ENCODE measurements around the gene WDR36. TPM values are rescaled to one million over a fixed set of nuclear protein-coding genes. Genes with fewer than 3 reads are reported as not detected.
"Not testable (repeated sequence)": the region's sequence is repeated elsewhere in the genome, so short reads cannot be mapped to it uniquely, and the experiment has no call there.

WDR36 gene
- total RNA-seq, 1 experiment from 2014 or later = 71.6 TPM

DNA sequence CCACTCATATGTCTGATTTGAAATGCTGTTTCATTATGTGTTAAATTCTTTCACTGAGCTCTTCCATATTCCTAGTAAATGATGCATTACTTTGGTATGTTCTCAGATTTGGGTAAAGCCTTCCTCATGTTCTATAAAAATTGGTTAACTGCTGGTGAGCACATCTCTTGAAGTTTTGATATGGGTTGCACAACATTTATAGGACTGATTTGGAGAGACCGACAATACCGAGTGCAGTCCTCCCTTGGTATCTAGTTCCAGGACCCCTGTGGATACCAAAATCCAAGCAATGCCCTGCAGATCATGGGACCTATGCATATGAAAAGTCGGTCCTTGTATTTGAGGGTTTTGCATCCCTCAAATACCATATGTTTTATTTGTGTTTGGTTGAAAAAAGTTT, 37.8 kb downstream of the WDR36 start:
- in situ Hi-C loops (cut with HindIII; ENCODE audit: low pct_unique_long_range_greater_than_20kb, low sequenced_read_pairs) = no loop called here
- no peak for DNase-seq (ENCODE audit: low read depth, low spot score)

DNA sequence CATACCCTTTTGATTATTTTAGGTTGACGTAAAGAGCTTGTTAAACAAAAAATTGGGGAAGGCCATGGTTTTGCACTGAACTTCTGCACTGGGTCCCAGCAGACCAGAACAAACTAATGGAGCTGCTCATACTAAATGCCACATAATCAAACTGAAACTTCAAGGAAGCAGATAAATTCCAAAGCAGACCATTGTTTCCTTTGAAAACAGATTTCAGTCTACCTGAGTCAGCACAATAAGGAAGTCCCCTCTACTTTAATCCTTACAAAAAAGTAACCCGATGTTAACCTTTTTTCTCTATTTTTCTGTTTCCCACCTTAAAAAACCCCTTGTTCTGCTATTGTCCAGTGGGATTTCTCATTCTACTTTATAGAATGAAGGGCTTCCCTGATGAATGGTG, 39.2 kb downstream of the WDR36 start:
- no peak for DNase-seq (ENCODE audit: low read depth, low spot score)
- in situ Hi-C loops (cut with HindIII; ENCODE audit: low pct_unique_long_range_greater_than_20kb, low sequenced_read_pairs) = no loop called here

- in situ Hi-C loops (cut with HindIII; ENCODE audit: low pct_unique_long_range_greater_than_20kb, low sequenced_read_pairs) = no loop called here
- no peak for DNase-seq (ENCODE audit: low read depth, low spot score)
These were observed 39.9 kb downstream of the WDR36 start for GRCh38 chr5:111132076-111132475.

DNA sequence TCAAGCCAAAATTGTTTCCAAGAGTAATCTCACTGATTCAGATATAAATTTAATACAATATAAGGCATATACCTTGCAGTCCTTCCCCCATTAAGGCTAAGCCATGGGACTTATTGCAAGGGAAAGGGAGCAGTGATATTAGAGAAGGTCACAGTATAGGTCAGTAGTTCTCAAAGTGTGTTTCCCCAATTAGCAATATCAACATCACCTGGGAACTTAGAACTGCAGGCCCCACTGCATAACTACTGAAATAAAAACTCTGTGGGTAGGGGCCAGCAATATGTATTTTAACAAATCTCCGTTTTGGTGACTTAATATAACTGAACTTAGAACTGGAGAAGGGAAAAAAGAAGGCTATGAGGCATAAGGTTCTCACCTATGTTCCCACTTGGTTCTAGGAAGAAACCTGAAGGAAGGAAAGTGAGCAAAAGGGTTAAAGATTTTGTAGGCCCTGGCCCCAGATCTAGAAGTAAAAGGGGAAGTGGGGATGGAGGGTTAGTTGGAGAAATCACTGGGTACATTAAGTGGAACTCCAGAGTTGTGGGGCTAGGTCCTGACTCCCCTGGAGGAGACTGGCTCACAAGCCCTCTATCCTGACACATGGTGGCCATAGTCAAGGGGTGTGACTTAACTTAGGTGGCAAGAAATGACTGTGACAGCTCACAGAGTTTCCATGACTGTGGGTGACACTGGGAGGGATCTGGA, 40.7 kb downstream of the WDR36 start:
- in situ Hi-C loops (cut with HindIII; ENCODE audit: low pct_unique_long_range_greater_than_20kb, low sequenced_read_pairs) = no loop called here
- no peak for DNase-seq (ENCODE audit: low read depth, low spot score)

DNA sequence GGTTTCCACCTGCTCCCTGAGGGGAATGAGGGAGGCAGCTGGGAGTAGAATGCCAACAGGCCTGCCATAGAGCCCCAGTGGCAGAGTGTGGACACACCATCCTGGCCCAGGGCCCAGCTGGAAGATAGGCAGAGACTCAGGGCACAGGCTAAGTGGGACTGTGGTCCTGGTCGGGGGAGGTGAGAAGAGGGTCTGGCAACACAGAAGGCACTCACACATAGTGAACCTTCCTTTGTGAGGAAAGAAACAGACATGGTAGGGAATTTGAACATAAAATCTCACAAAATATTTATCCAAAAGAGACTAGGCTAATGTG, 41.2 kb downstream of the WDR36 start:
- in situ Hi-C loops (cut with HindIII; ENCODE audit: low pct_unique_long_range_greater_than_20kb, low sequenced_read_pairs) = no loop called here
- DNase-seq (ENCODE audit: low read depth, low spot score) = no peak

DNA sequence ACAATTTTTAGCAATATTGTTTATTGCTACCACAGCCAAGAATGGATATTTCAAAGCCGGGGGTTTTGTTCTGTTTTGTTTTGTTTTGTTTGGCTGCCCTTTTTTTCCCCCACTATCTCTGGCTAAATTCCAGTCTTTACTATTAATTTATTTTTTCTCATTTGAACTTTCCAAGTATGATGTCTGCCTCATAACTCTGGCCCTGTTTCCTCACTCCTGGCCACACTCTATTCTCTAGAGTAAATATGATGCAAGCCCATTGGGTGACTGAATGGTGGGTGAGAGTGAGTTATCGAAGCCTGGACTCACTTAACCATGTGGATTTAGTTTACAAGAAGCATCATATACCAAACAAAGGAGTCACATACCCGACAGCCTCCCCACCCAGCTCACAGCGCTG, 41.9 kb downstream of the WDR36 start:
- in situ Hi-C loops (cut with HindIII; ENCODE audit: low pct_unique_long_range_greater_than_20kb, low sequenced_read_pairs) = no loop called here
- no peak for DNase-seq (ENCODE audit: low read depth, low spot score)

DNA sequence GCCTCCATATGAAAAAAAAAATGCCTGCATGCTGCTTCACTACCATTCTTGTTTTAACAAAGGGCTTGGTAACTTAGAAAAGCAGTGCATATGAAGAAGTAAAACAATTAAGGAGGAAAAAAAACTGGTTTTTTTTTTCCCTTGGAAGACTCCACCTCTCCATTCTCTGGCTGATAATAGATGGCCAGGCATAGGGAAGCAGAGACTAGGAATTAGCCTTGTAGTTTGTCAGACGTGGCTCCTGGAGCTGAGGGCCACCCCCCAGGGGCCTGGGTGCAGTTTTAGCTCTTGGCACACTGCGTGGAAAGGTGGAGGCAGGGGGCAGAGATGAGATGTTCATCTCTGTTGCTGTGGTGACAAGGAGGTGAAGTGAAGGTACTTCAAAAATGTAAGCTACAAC, 42.7 kb downstream of the WDR36 start:
- DNase-seq (ENCODE audit: low read depth, low spot score) = no peak
- in situ Hi-C loops (cut with HindIII; ENCODE audit: low pct_unique_long_range_greater_than_20kb, low sequenced_read_pairs) = no loop called here

DNA sequence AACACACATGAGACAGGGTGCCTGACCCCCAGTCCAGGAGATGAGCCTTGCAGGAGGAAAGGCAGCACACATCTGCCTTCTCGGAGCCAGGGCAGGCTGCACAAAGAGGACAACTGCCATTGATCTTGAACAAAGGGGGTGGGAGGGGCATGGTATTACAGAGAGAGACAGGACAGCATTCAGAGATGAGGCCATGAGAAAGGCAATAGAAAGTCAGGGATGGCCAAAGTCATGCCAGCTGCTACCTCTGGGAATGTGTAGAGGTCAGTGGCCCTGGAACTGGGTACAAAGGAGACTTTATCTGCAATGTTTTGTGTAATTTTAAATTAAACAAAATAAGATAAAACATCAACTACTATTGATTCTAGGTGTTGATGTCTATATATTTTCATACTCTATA, 43.2 kb downstream of the WDR36 start:
- no peak for DNase-seq (ENCODE audit: low read depth, low spot score)
- in situ Hi-C loops (cut with HindIII; ENCODE audit: low pct_unique_long_range_greater_than_20kb, low sequenced_read_pairs) = no loop called here

DNA sequence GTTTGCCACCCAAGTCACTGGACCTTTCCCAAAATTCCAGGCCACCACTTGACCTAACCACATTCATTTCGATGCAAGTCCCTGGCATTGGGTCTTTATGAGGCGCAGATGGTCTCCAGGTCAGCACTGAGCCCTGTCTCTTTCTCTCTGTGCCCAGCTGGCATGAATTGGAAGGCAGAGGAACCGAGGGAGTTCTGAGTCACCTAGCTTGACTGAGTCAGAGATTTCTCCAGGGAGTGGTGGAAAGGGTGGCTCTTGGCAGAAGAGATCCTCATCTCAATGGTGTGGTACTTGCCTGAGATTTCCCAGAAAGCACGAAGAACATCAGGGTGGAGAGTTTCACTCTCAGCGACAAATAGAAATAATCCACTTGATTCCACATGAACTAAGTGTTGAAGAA, 43.8 kb downstream of the WDR36 start:
- in situ Hi-C loops (cut with HindIII; ENCODE audit: low pct_unique_long_range_greater_than_20kb, low sequenced_read_pairs) = no loop called here
- no peak for DNase-seq (ENCODE audit: low read depth, low spot score)

GRCh38 chr5:111138096-111138495, 45.9 kb downstream of the WDR36 start:
- DNase-seq (ENCODE audit: low read depth, low spot score) = no peak
- in situ Hi-C loops (cut with HindIII; ENCODE audit: low pct_unique_long_range_greater_than_20kb, low sequenced_read_pairs) = no loop called here

GRCh38 chr5:111141471-111141870, 49.3 kb downstream of the WDR36 start:
- in situ Hi-C loops (cut with HindIII; ENCODE audit: low pct_unique_long_range_greater_than_20kb, low sequenced_read_pairs); DNase-seq (ENCODE audit: low read depth, low spot score): not testable (repeated sequence)

GRCh38 chr5:111142932-111143331, 50.8 kb downstream of the WDR36 start:
- DNase-seq (ENCODE audit: low read depth, low spot score) = no peak
- in situ Hi-C loops (cut with HindIII; ENCODE audit: low pct_unique_long_range_greater_than_20kb, low sequenced_read_pairs) = no loop called here

DNA sequence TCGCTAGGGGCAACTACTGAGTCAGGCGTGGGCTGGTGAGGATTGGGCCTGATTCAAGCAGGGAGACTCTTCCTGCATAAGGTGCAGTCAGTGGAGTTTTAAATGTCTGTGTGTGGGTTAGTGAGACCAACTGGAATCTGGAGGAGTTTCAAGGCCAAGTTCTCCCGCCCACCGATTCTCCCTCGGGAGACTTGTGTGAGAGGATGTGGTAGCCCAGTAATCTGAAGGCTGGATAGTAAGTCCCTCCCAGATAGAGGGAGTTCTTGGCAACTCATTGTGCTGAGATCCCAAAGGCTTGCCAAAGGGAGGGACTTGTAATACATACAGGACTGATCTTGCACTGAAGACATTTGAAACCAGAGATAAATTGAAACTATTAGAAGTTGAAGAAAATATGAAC, 51.8 kb downstream of the WDR36 start:
- DNase-seq (ENCODE audit: low read depth, low spot score) = peak; percentile 92
- in situ Hi-C loops (cut with HindIII; ENCODE audit: low pct_unique_long_range_greater_than_20kb, low sequenced_read_pairs) = no loop called here

DNA sequence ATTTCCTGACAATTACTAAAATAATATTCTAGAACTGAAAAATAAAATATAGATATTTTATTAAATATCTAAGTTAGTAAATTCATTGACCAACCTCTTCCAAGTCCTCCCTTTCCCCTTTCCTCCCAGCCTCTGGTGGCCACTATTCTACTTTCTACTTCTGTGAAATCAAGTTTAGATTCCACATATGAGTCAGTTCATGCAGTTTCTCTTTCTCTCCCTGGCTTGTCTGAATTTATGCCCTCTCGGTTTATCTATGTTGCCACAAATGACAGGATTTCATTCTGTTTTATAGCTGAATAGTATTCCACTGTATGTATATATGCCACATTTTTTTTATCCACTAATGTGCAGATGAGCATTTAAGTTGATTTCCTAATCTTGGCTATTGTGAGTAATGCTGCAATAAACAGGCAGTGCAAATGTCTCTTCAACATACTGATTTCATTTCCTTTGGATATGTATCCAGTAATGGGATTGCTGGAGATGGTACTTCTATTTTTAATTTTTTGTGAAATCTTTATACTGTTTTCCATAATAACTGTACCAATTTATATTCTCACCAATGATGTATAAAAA, 52.3 kb downstream of the WDR36 start:
- in situ Hi-C loops (cut with HindIII; ENCODE audit: low pct_unique_long_range_greater_than_20kb, low sequenced_read_pairs) = no loop called here
- no peak for DNase-seq (ENCODE audit: low read depth, low spot score)

DNA sequence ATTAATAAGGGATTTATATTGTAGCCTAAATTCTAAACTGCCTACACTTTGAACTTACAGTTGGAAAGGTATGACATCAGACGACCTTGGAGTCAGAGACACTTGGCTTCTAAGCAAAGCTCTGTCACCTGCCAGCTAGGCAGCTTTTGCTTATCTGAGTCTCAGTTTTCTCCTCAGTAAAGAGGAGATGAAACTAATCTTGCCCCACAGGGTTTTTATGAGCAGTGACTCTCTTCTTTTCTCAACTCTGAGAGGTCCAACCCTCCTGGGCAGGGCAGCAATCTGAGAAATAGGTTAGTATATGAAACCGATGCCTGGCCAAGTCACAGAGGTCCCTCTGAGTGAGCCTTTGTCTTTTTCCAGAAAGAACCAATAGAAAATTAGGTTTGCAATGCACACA, 53.9 kb downstream of the WDR36 start:
- DNase-seq (ENCODE audit: low read depth, low spot score) = no peak
- in situ Hi-C loops (cut with HindIII; ENCODE audit: low pct_unique_long_range_greater_than_20kb, low sequenced_read_pairs) = no loop called here

- in situ Hi-C loops (cut with HindIII; ENCODE audit: low pct_unique_long_range_greater_than_20kb, low sequenced_read_pairs) = no loop called here
- no peak for DNase-seq (ENCODE audit: low read depth, low spot score)
These were observed 55.4 kb downstream of the WDR36 start for GRCh38 chr5:111147502-111147901.

- no peak for DNase-seq (ENCODE audit: low read depth, low spot score)
- in situ Hi-C loops (cut with HindIII; ENCODE audit: low pct_unique_long_range_greater_than_20kb, low sequenced_read_pairs) = no loop called here
These were observed 59.9 kb downstream of the WDR36 start for GRCh38 chr5:111151998-111152397.

DNA sequence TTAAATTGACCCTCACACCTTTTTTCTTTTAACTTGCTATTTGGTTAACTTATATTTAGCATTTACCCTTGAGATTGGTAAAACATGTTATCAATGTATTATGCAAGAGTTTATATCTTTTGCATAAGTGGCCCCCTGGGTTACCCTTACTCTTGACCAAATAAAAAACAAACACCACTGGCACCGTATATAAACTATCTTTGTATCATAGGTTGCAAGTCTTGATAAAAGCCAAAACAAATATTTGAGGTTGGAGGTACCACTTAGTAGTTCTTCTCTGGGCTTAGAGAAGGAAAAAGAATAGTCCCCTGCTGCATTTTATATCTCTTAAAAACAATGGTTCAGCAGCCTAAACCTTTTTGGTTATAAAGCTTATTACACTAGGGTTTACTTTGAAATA, 61.3 kb downstream of the WDR36 start:
- in situ Hi-C loops (cut with HindIII; ENCODE audit: low pct_unique_long_range_greater_than_20kb, low sequenced_read_pairs) = no loop called here

GRCh38 chr5:111153945-111154344, 61.8 kb downstream of the WDR36 start:
- no peak for DNase-seq (ENCODE audit: low read depth, low spot score)
- in situ Hi-C loops (cut with HindIII; ENCODE audit: low pct_unique_long_range_greater_than_20kb, low sequenced_read_pairs) = no loop called here

More for the DNA sequence above, 61.3 kb downstream of the WDR36 start:
- DNase-seq (ENCODE audit: low read depth, low spot score) = no peak

Data from SK-MEL-5 (cell line).